PC-3 (cell line): ENCODE results near the gene PPIF. TPM values are rescaled to one million over a fixed set of nuclear protein-coding genes. Genes with fewer than 3 reads are reported as not detected.
A peak's percentile ranks its signal among the peaks of the same experiment; 100 is the strongest.

Experiments
- ATAC-seq: fragments of 200-7000 bp; cut with Tn5 transposase; 2 replicates; pipeline ENCODE4 v1.9.1; 2020; ENCODE audit warnings: mild to moderate bottlenecking, moderate library complexity
- BruUV-seq: library from RNA; stranded (reverse); fragments of 400-500 nt; replicated peaks from 2 replicates; lab custom pipeline; 2021; lab: Mats Ljungman, UMichigan
- CTCF ChIA-PET: fragments of 300-600 bp; sonication (Branson Sonifier 250); formaldehyde crosslinking; loops from one replicate; lab custom pipeline; 2022; ENCODE audit warnings: antibody characterized with exemption; lab: Charles Lee
- POLR2A ChIA-PET: fragments of 300-600 bp; sonication (Branson Sonifier 250); formaldehyde crosslinking; loops from one replicate; lab custom pipeline; 2022; ENCODE audit warnings: antibody characterized with exemption; ENCODE audit not compliant: unreplicated experiment; lab: Charles Lee
- DNase-seq: peaks from one replicate; pipeline ENCODE4 v3.0.0-alpha.2; 2015
- H2AFZ ChIP-seq: fragments of 300-600 bp; sonication (generic); 2 replicates; pipeline ENCODE4 v1.6.0; 2016; ENCODE audit warnings: antibody characterized with exemption, low read length
- H3F3A ChIP-seq: fragments of 300-600 bp; sonication (generic); one replicate; pipeline ENCODE4 v1.6.0; 2017; ENCODE audit warnings: antibody characterized with exemption, low read length, control low read depth, mild to moderate bottlenecking; ENCODE audit not compliant: unreplicated experiment
- H3K27ac ChIP-seq: fragments of 300-600 bp; sonication (generic); 2 replicates; pipeline ENCODE4 v1.5.1; 2016; ENCODE audit warnings: mild to moderate bottlenecking, low read length
- H3K27me3 ChIP-seq: fragments of 300-600 bp; sonication (generic); 2 replicates; pipeline ENCODE4 v1.6.1; 2016; ENCODE audit warnings: low read length, mixed read lengths
- H3K36me3 ChIP-seq: fragments of 300-600 bp; sonication (generic); 2 replicates; pipeline ENCODE4 v1.6.1; 2016; ENCODE audit warnings: low read depth, mixed run types, low read length, mixed read lengths
- H3K4me1 ChIP-seq: fragments of 300-600 bp; sonication (generic); 2 replicates; pipeline ENCODE4 v1.5.1; 2016; ENCODE audit warnings: low read length; ENCODE audit not compliant: insufficient read depth
- H3K4me2 ChIP-seq: fragments of 300-600 bp; sonication (generic); 2 replicates; pipeline ENCODE4 v1.6.0; 2016; ENCODE audit warnings: low read length
- H3K4me3 ChIP-seq: fragments of 300-600 bp; sonication (generic); 2 replicates; pipeline ENCODE4 v1.5.1; 2016; ENCODE audit warnings: mild to moderate bottlenecking, low read length, mixed read lengths
- H3K79me2 ChIP-seq: fragments of 300-600 bp; sonication (generic); 2 replicates; pipeline ENCODE4 v1.6.1; 2017; ENCODE audit warnings: low read length, mixed read lengths
- H3K9ac ChIP-seq: fragments of 300-600 bp; sonication (generic); 2 replicates; pipeline ENCODE4 v1.6.0; 2016; ENCODE audit warnings: mild to moderate bottlenecking, low read length
- H3K9me2 ChIP-seq: fragments of 300-600 bp; sonication (generic); replicated peaks from 2 replicates; pipeline ENCODE4 v1.6.1; 2016; ENCODE audit warnings: mixed run types, low read length, mixed read lengths
- H3K9me3 ChIP-seq: fragments of 300-600 bp; sonication (generic); 2 replicates; pipeline ENCODE4 v1.6.1; 2016; ENCODE audit warnings: low read length, mixed read lengths
- H4K20me1 ChIP-seq: fragments of 300-600 bp; sonication (generic); 2 replicates; pipeline ENCODE4 v1.6.1; 2016; ENCODE audit warnings: low read length, mixed read lengths
- CTCF ChIP-seq: fragments of 300-600 bp; sonication (generic); conservative IDR thresholded peaks from 2 replicates; pipeline ENCODE4 v1.5.1; 2017; ENCODE audit warnings: antibody characterized with exemption, low read depth, mild to moderate bottlenecking, low read length
- EZH2 ChIP-seq: fragments of 300-600 bp; sonication (generic); IDR thresholded peaks from one replicate; pipeline ENCODE4 v1.6.1; 2017; ENCODE audit warnings: antibody characterized with exemption, mild to moderate bottlenecking, low read length; ENCODE audit not compliant: unreplicated experiment
- EZH2phosphoT487 ChIP-seq: fragments of 300-600 bp; sonication (generic); IDR thresholded peaks from 2 replicates; pipeline ENCODE4 v1.6.1; 2018; ENCODE audit warnings: mild to moderate bottlenecking, antibody characterized with exemption, low read length, borderline replicate concordance
- intact Hi-C: fragments of 100-400 bp; cut with micrococcal nuclease; formaldehyde crosslinking; loops from 2 replicates; pipeline ENCODE4 v1.9.0; 2023
- total RNA-seq: library from RNA; depleted of rRNA; stranded (reverse); fragments of >200 nt; gene quantifications from 2 replicates; pipeline ENCODE4 v1.2.3, GENCODE V29; 2014

PPIF gene
- total RNA-seq, 1 experiment from 2014 or later: 381 TPM

GRCh38 chr10:79301754-79302530 lies 45.3 kb upstream of the PPIF start:
- no peak overlapping the region for H3K4me2 ChIP-seq
- no peaks in the 10 kb centered on the region for H3K27me3 ChIP-seq
- H3K4me3 ChIP-seq: no peak overlapping the region
- no peaks in the 10 kb centered on the region for H4K20me1 ChIP-seq
- peaks cover 37% of the 10 kb centered on the region for H3K4me1 ChIP-seq
- ATAC-seq (no peak), DNase-seq (no peak)
- no peaks in the 10 kb centered on the region for H3K9me3 ChIP-seq
- ChIA-PET CTCF (no interaction called here), POLR2A (no interaction called here)
- no peaks in the 10 kb centered on the region for H3K79me2 ChIP-seq
- BruUV-seq: no TSS peak
- peaks cover 4% of the 10 kb centered on the region for H3F3A ChIP-seq
- H3K9me2 ChIP-seq: no peaks in the 10 kb centered on the region
- intact Hi-C loops: no loop called here
- H2AFZ ChIP-seq: no peak overlapping the region
- H3K27ac ChIP-seq: no peak overlapping the region
- no peak overlapping the region for H3K9ac ChIP-seq
- TF ChIP-seq EZH2phosphoT487 (no peak), EZH2 (no peak), CTCF (no peak)
- peaks cover 62% of the 10 kb centered on the region for H3K36me3 ChIP-seq

GRCh38 chr10:79303631-79304478 lies 43.4 kb upstream of the PPIF start:
- ATAC-seq: no peak
- H3K4me1 ChIP-seq: peaks cover 29% of the 10 kb centered on the region
- BruUV-seq: no TSS peak
- no peaks in the 10 kb centered on the region for H3K27me3 ChIP-seq
- H3K9me2 ChIP-seq: no peaks in the 10 kb centered on the region
- no peak overlapping the region for H3K9ac ChIP-seq
- no peak for DNase-seq
- POLR2A ChIA-PET: no interaction called here
- no peak overlapping the region for H3K4me2 ChIP-seq
- H3K4me3 ChIP-seq: no peak overlapping the region
- no peak overlapping the region for H2AFZ ChIP-seq
- intact Hi-C loops: no loop called here
- H3K79me2 ChIP-seq: no peaks in the 10 kb centered on the region
- peaks cover 3% of the 10 kb centered on the region for H3F3A ChIP-seq
- H4K20me1 ChIP-seq: no peaks in the 10 kb centered on the region
- no peaks in the 10 kb centered on the region for H3K9me3 ChIP-seq
- H3K36me3 ChIP-seq: peaks cover 70% of the 10 kb centered on the region
- CTCF ChIA-PET: no interaction called here
- H3K27ac ChIP-seq: peak overlapping the region; percentile 1; the same call in 1 of the 2 replicates
- TF ChIP-seq EZH2phosphoT487 (no peak), EZH2 (no peak), CTCF (no peak)
